Measurements from ENCODE around the gene CHKA.

- no peak for TF ChIP-seq CTCF (IDR thresholded peaks at IDR 0.05)
- TF ChIP-seq POLR2A (IDR thresholded peaks at IDR 0.05): no peak
Observed at GRCh38 chr11:68015467-68015866, 105.7 kb downstream of the CHKA start.
